ENCODE data around the gene HIVEP2.

DNA sequence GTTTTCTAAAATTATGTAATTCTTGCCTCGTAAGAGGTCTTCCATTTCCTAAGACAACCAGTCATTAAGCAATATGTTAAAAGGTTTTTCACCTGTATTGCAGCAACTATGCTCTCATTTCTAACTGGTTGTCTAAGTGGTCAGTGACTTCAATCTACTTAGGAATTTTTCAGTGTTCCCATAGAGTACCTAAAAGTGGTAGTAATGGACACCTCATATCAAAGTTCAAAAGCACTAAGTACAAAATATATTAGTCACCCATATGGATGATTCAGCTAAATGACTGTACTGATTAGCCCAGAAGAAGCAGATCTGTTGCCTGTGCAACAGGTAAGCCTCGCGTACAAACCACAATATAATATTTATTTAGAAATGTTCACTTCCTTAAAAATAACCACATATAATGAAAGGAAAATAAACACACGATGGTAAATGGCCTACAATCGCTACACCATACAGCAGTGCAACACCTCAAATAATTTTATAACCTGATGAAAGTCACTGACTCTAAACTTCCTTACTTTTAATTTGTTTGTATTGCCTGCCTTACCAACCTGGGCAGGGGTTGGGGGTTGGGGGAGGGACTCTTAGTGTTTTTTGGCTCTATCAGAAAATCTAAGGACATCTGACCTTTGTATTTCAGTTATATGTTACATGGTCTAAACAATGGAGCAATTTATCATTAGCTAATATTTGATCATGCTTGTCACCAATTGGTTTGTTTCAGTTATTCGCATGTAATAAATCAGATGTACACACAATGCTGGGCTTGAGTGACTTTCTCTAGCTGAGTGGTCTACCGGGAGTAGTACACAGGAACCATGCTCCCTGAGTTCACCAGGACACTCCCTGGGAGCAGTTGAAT lies 105.9 kb downstream of the HIVEP2 start:
- no peak for TF ChIP-seq POLR2A (IDR thresholded peaks at IDR 0.05)
- TF ChIP-seq, protein P1, sequence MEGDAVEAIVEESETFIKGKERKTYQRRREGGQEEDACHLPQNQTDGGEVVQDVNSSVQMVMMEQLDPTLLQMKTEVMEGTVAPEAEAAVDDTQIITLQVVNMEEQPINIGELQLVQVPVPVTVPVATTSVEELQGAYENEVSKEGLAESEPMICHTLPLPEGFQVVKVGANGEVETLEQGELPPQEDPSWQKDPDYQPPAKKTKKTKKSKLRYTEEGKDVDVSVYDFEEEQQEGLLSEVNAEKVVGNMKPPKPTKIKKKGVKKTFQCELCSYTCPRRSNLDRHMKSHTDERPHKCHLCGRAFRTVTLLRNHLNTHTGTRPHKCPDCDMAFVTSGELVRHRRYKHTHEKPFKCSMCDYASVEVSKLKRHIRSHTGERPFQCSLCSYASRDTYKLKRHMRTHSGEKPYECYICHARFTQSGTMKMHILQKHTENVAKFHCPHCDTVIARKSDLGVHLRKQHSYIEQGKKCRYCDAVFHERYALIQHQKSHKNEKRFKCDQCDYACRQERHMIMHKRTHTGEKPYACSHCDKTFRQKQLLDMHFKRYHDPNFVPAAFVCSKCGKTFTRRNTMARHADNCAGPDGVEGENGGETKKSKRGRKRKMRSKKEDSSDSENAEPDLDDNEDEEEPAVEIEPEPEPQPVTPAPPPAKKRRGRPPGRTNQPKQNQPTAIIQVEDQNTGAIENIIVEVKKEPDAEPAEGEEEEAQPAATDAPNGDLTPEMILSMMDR (IDR thresholded peaks at IDR 0.05), result no peak
